Endodermal cell (in vitro differentiated cells): ENCODE results near the gene TMC4. TPM values are rescaled to one million over a fixed set of nuclear protein-coding genes. Genes with fewer than 3 reads are reported as not detected.

Experiments used
- DNase-seq: peaks from one replicate; pipeline ENCODE4 v3.0.0-alpha.2; 2017
- H3K27ac ChIP-seq: 2 replicates; pipeline ENCODE4 v1.5.1; 2013; ENCODE audit warnings: mild to moderate bottlenecking, low read depth, low read length, moderate library complexity
- H3K27me3 ChIP-seq: 2 replicates; pipeline ENCODE4 v1.6.1; 2013; ENCODE audit warnings: mild to moderate bottlenecking, low read length, moderate library complexity; ENCODE audit not compliant: insufficient read depth, control insufficient read depth, poor library complexity, severe bottlenecking
- H3K36me3 ChIP-seq: 2 replicates; pipeline ENCODE4 v1.7.0; 2013; ENCODE audit warnings: mild to moderate bottlenecking, low read length, moderate library complexity; ENCODE audit not compliant: control insufficient read depth, insufficient read depth
- H3K4me1 ChIP-seq: one replicate; pipeline ENCODE4 v1.7.0; 2013; ENCODE audit warnings: low read length; ENCODE audit not compliant: control insufficient read depth, insufficient read depth
- H3K4me3 ChIP-seq: 2 replicates; pipeline ENCODE4 v1.5.1; 2013; ENCODE audit warnings: mild to moderate bottlenecking, low read length, moderate library complexity
- H3K9ac ChIP-seq: 2 replicates; pipeline ENCODE4 v1.6.1; 2013; ENCODE audit warnings: mild to moderate bottlenecking, low read length, moderate library complexity; ENCODE audit not compliant: poor library complexity, severe bottlenecking; ENCODE audit errors: extremely low read depth
- H3K9me3 ChIP-seq: 2 replicates; pipeline ENCODE4 v1.6.1; 2013; ENCODE audit warnings: mild to moderate bottlenecking, low read length, moderate library complexity; ENCODE audit not compliant: control insufficient read depth
- H3K27ac Mint-ChIP-seq: 2 replicates; pipeline ENCODE4 v1.8.0; 2020; ENCODE audit warnings: mixed read lengths
- H3K27me3 Mint-ChIP-seq: 2 replicates; pipeline ENCODE4 v1.8.0; 2021; ENCODE audit warnings: mild to moderate bottlenecking, mixed read lengths; ENCODE audit not compliant: insufficient read depth
- H3K36me3 Mint-ChIP-seq: 2 replicates; pipeline ENCODE4 v1.8.0; 2020; ENCODE audit warnings: low read depth, mixed read lengths
- H3K4me1 Mint-ChIP-seq: 2 replicates; pipeline ENCODE4 v1.8.0; 2020; ENCODE audit warnings: mixed read lengths
- H3K4me3 Mint-ChIP-seq: 2 replicates; pipeline ENCODE4 v1.8.0; 2020; ENCODE audit warnings: mild to moderate bottlenecking, moderate library complexity, mixed read lengths
- H3K9me3 Mint-ChIP-seq: 2 replicates; pipeline ENCODE4 v1.8.0; 2020; ENCODE audit warnings: mild to moderate bottlenecking, mixed read lengths
- CTCF ChIP-seq: fragments of 200-600 bp; sonication (generic); conservative IDR thresholded peaks from 2 replicates; pipeline ENCODE4 v1.5.0; 2021; ENCODE audit warnings: antibody characterized with exemption, mild to moderate bottlenecking
- WGBS, 2 experiments: methylation state at CpG; one replicate each; pipeline versions ENCODE4 v1.1.5 to v1.1.7; 2013; ENCODE audit warnings: missing lambda C conversion rate in 2 of 2, mixed read lengths in 1 of 2; ENCODE audit not compliant: insufficient coverage in 1 of 2, insufficient read length in 1 of 2; 5-methylcytosine and 5-hydroxymethylcytosine counted together
- total RNA-seq, 2 donors: library from RNA; stranded (reverse); fragmentation: NEBNext Ultra II Directional in 1 of 2; extraction: Animal tissue kit (Norgen Biotek cat#: 25700) in 1 of 2; gene quantifications; 2 replicates in 1 of 2; 3 replicates in 1 of 2; pipeline ENCODE4 v1.2.1, GENCODE V29; 2021

The TMC4 gene
- total RNA-seq, 2 donors from 2014 or later = 32.7 to 46.6 TPM

GRCh38 chr19:54189735-54190502 is 17.0 kb upstream of the TMC4 start:
- no peak for TF ChIP-seq CTCF
- Histone ChIP-seq H3K4me3 (peak overlapping the region; percentile 96), H3K4me1 (no peaks in the 10 kb centered on the region), H3K9me3 (no peaks in the 10 kb centered on the region), H3K9ac (peak overlapping the region; percentile 88), H3K27me3 (no peaks in the 10 kb centered on the region), H3K27ac (peak overlapping the region; percentile 98), H3K36me3 (peaks cover 39% of the 10 kb centered on the region)
- Mint-ChIP-seq H3K36me3 (peaks cover 50% of the 10 kb centered on the region), H3K27me3 (no peaks in the 10 kb centered on the region), H3K4me3 (peak overlapping the region; percentile 76), H3K4me1 (peaks cover 14% of the 10 kb centered on the region), H3K27ac (peak overlapping the region; percentile 100), H3K9me3 (no peaks in the 10 kb centered on the region)
- 0% methylated on average over 7 to 65 of the region's 65 CpGs for WGBS, 2 experiments
- DNase-seq = peak; percentile 100

- Histone ChIP-seq H3K9ac (peak within 1 kb of the TSS; percentile 88), H3K4me3 (peak within 1 kb of the TSS; percentile 96), H3K27ac (peak within 1 kb of the TSS; percentile 98), H3K36me3 (peaks cover 34% of the 10 kb centered on the region), H3K4me1 (no peaks in the 10 kb centered on the region), H3K9me3 (no peaks in the 10 kb centered on the region), H3K27me3 (no peaks in the 10 kb centered on the region)
- H3K36me3 Mint-ChIP-seq = peaks cover 46% of the 10 kb centered on the region
- DNase-seq = no peak
- H3K27me3 Mint-ChIP-seq = no peaks in the 10 kb centered on the region
- TF ChIP-seq CTCF = peak; percentile 61
- no peaks in the 10 kb centered on the region for H3K9me3 Mint-ChIP-seq
- peaks cover 14% of the 10 kb centered on the region for H3K4me1 Mint-ChIP-seq
- peak within 1 kb of the TSS; percentile 100 for H3K27ac Mint-ChIP-seq
- WGBS, 2 experiments = 0% methylated on average over 29 to 64 of the region's 64 CpGs
- H3K4me3 Mint-ChIP-seq = peak within 1 kb of the TSS; percentile 76
Measured at GRCh38 chr19:54189145-54189734, 16.3 kb upstream of the TMC4 start, which contains the start of gene MBOAT7. Gene MBOAT7 (minus strand): TSS chr19:54189580. CDS start chr19:54188508, 1,072 bp downstream.

- H3K36me3 Mint-ChIP-seq = peaks cover 45% of the 10 kb centered on the region
- Histone ChIP-seq H3K9me3 (no peaks in the 10 kb centered on the region), H3K4me1 (no peaks in the 10 kb centered on the region), H3K27ac (no peak overlapping the region), H3K36me3 (peaks cover 36% of the 10 kb centered on the region), H3K27me3 (no peaks in the 10 kb centered on the region), H3K4me3 (peak overlapping the region; percentile 87), H3K9ac (peak overlapping the region; percentile 88)
- peak; percentile 62 for DNase-seq
- peaks cover 14% of the 10 kb centered on the region for H3K4me1 Mint-ChIP-seq
- peak overlapping the region; percentile 88 for H3K27ac Mint-ChIP-seq
- no peaks in the 10 kb centered on the region for H3K9me3 Mint-ChIP-seq
- H3K27me3 Mint-ChIP-seq = no peaks in the 10 kb centered on the region
- 9 to 31% methylated on average over 8 to 11 of the region's 12 CpGs for WGBS, 2 experiments
- H3K4me3 Mint-ChIP-seq = peak overlapping the region; percentile 76
- TF ChIP-seq CTCF = no peak
Measured at GRCh38 chr19:54188215-54188871, 15.4 kb upstream of the TMC4 start.
